GM18907 (cell line): ENCODE measurements around the gene ALAS1.
A peak's percentile ranks its signal among the peaks of the same experiment; 100 is the strongest.

Experiments
- ATAC-seq: cut with Tn5 transposase; IDR thresholded peaks from one replicate; pipeline ENCODE4 v1.9.1; 2021; ENCODE audit warnings: mild to moderate bottlenecking, moderate library complexity; ENCODE audit not compliant: unreplicated experiment

Gene ALAS1

GRCh38 chr3:52248816-52249547 lies 51.0 kb downstream of the ALAS1 start:
- no peak for ATAC-seq

- no peak for ATAC-seq
These were observed 51.7 kb downstream of the ALAS1 start for GRCh38 chr3:52249683-52250082.

- no peak for ATAC-seq
These were observed 52.2 kb downstream of the ALAS1 start for GRCh38 chr3:52250122-52250521.

GRCh38 chr3:52253314-52254304 lies 55.6 kb downstream of the ALAS1 start:
- peak; percentile 87 for ATAC-seq

- ATAC-seq: no peak
These were observed 56.6 kb downstream of the ALAS1 start for GRCh38 chr3:52254608-52255007.

GRCh38 chr3:52256159-52256558 lies 58.2 kb downstream of the ALAS1 start:
- ATAC-seq: no peak

- ATAC-seq: no peak
These were observed 58.7 kb downstream of the ALAS1 start for GRCh38 chr3:52256622-52257021.

GRCh38 chr3:52257911-52258310 lies 60.0 kb downstream of the ALAS1 start:
- no peak for ATAC-seq

GRCh38 chr3:52259035-52259434 lies 61.1 kb downstream of the ALAS1 start:
- no peak for ATAC-seq

GRCh38 chr3:52259448-52259847 lies 61.5 kb downstream of the ALAS1 start:
- no peak for ATAC-seq

GRCh38 chr3:52262447-52262846 lies 64.5 kb downstream of the ALAS1 start:
- no peak for ATAC-seq
